GM12865 (cell line): ENCODE measurements around the gene FEM1B.

Experiments used
- DNase-seq: peaks from one replicate; pipeline ENCODE4 v3.0.0; 2010; ENCODE audit warnings: low read depth
- H3K4me3 ChIP-seq: 2 replicates; pipeline ENCODE4 v1.5.1; 2011; ENCODE audit warnings: mild to moderate bottlenecking, low read depth, low read length, control low read depth
- TF ChIP-seq, protein P1 (sequence below): IDR thresholded peaks from 2 replicates; pipeline ENCODE4 v1.5.1; 2011; ENCODE audit warnings: low read length, control low read depth, low read depth, inconsistent platforms; ENCODE audit not compliant: insufficient read depth; ENCODE audit errors: missing control alignments

The FEM1B gene

DNA sequence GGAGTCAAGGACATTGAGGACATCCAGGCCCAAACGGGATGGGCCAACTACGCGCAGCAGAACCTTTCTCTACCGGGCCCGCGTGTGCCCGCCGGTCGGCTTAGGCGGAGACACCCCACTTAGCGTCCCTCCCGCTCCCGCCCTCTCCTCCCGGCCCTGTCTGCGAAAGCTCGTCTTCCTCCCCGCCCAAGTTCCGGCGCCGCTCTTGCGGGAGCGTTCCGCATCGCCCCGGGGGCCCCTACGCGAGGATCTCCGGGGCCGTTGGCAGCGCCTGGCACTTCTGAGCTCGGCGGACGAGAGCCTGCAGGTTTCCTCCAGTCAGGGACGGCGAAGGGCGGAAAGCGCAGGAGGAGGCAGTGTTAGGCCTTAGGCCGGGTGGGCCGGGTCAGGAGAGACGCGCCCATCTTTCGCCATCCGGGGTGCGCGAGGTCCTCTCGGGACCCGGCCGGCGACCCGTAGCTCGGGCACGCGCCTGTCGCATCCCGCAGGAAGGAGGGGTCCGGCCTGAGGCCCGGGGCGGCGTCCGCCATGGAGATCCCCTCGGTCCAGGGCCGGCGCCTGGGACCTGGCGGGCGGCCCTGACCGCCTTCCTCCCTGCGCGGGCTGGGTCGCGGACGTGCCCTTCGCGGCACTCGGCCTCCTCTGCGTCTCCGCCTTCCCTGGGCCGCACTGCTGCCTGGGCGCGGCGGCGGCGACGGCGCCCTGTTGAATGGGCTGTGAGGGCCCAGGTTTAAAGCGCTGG lies at the start of gene FEM1B:
Gene FEM1B (plus strand): TSS at position 143 of the 742 bp plus-strand sequence. CDS start 673 bp downstream, outside the sequence.
- TF ChIP-seq, protein P1, sequence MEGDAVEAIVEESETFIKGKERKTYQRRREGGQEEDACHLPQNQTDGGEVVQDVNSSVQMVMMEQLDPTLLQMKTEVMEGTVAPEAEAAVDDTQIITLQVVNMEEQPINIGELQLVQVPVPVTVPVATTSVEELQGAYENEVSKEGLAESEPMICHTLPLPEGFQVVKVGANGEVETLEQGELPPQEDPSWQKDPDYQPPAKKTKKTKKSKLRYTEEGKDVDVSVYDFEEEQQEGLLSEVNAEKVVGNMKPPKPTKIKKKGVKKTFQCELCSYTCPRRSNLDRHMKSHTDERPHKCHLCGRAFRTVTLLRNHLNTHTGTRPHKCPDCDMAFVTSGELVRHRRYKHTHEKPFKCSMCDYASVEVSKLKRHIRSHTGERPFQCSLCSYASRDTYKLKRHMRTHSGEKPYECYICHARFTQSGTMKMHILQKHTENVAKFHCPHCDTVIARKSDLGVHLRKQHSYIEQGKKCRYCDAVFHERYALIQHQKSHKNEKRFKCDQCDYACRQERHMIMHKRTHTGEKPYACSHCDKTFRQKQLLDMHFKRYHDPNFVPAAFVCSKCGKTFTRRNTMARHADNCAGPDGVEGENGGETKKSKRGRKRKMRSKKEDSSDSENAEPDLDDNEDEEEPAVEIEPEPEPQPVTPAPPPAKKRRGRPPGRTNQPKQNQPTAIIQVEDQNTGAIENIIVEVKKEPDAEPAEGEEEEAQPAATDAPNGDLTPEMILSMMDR, result no peak
- peak; percentile 96 for DNase-seq
- H3K4me3 ChIP-seq, result peak within 1 kb of the TSS; percentile 69

DNA sequence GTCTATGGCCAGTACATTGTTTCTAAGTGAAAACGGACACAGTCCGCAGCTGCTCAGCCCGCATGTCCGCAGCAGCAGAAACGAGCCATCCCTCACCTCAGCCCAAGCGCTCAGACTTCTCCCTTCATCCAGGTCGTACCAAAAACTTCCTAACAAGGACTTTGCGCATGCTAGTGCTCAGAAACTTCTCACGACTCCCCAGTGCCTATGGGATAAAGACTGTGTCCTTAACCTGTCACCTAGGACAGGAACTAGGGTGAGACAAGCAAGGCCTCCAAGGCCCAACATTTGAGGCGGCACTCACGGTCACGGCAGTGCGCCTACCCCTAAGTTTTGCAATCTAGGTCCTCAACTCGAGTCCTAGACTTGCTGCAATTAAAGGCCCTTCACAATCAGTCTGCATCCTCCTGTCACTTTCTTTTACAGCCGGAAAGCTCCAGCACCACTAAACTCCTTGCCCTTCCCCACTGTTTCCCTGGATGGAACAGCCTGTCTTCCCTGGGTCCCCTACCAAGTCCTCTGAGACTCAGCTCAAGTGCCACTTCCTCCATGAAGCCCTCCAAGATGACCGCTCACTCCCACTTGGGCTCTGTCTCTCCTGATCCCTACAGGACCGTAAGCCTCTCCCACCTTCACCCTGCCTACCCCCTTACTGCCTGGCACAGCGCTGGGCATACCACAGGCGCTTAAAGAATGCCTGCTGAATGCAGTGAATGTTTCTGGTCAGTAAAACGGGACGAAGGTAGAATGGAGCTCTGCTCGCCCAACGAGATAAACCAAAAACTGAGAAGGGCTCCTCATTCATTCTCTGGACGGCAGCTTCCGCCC lies 49.2 kb upstream of the FEM1B start:
- H3K4me3 ChIP-seq, result peak overlapping the region; percentile 77
- TF ChIP-seq, protein P1, result no peak
- peak; percentile 41 for DNase-seq

DNA sequence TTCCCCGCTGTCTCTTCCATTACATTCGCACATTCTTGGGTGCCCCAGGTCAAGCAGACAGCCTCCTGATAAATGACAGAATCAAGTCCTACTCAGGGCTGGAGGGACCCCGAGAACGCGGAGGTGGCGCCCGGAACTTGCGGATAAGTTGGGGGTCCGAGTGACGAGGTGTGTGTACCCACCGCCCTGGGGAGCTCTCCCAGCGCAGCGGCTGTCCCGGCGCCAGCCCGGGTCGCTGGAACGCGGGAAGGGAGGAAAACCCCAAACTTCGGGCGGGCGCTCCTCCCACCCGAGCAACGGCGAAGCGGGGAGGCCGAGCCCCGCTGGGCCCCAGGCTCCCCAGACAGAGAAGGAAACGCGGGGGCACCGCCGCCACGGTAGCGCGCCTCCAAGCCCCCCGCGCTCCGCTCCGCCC lies 48.6 kb upstream of the FEM1B start:
- TF ChIP-seq, protein P1, result no peak
- peak; percentile 47 for DNase-seq

GRCh38 chr15:68229386-68230156 lies 48.0 kb upstream of the FEM1B start, which contains the start of gene CLN6:
Gene CLN6, minus strand, starts transcription at chr15:68229728. Its CDS starts 144 bp downstream, at chr15:68229584.
- peak; percentile 91 for DNase-seq
- H3K4me3 ChIP-seq, result peak within 1 kb of the TSS; percentile 77
- TF ChIP-seq, protein P1, result no peak

More for the DNA sequence above, 48.6 kb upstream of the FEM1B start:
- peak overlapping the region; percentile 77 for H3K4me3 ChIP-seq

GRCh38 chr15:68230157-68231100 lies 47.1 kb upstream of the FEM1B start:
- DNase-seq, result peak; percentile 78
- H3K4me3 ChIP-seq, result peak overlapping the region; percentile 69
- TF ChIP-seq, protein P1, result no peak
